HCT116 (cell line): Measurements from ENCODE around the gene ATP1B4. TPM values are rescaled to one million over a fixed set of nuclear protein-coding genes. Genes with fewer than 3 reads are reported as not detected.

Experiments used
- ATAC-seq: fragments of 200-7000 bp; cut with Tn5 transposase; 2 replicates; pipeline ENCODE4 v1.9.1; 2020; ENCODE audit warnings: mild to moderate bottlenecking, moderate library complexity
- BruUV-seq: library from RNA; stranded (reverse); fragments of 400-500 nt; replicated peaks from 2 replicates; lab custom pipeline; 2021; lab: Mats Ljungman, UMichigan
- CTCF ChIA-PET: fragments of 300-600 bp; sonication (Branson Sonifier 250); formaldehyde crosslinking; loops from one replicate; lab custom pipeline; 2021; ENCODE audit warnings: antibody characterized with exemption; lab: Charles Lee
- POLR2A ChIA-PET: fragments of 300-600, 350-600 bp; sonication (Branson Sonifier 250); formaldehyde crosslinking; loops from one replicate; lab custom pipeline; 2021; ENCODE audit warnings: antibody characterized with exemption; lab: Charles Lee
- RAD21 ChIA-PET, 2 experiments: fragments of 300-600 bp; sonication (Branson Sonifier 250); formaldehyde crosslinking; loops; one replicate each; lab custom pipeline; 2023; ENCODE audit warnings: low total read pairs in 2 of 2; ENCODE audit not compliant: uncharacterized antibody in 2 of 2, unreplicated experiment in 2 of 2, low non-redundant PET in 1 of 2; lab: Charles Lee
- DNase-seq: peaks from one replicate; pipeline ENCODE4 v3.0.0-alpha.2; 2010; ENCODE audit warnings: low read depth, low spot score
- H2AFZ ChIP-seq: fragments of 200-600 bp; shearing (Covaris generic), sonication (generic); 2 replicates; pipeline ENCODE4 v1.6.1; 2017; ENCODE audit warnings: low read depth, mixed run types, mixed read lengths, antibody characterized with exemption, low read length; ENCODE audit not compliant: poor library complexity, severe bottlenecking
- H3K27ac ChIP-seq: 2 replicates; pipeline ENCODE4 v1.5.1; 2012; ENCODE audit warnings: low read depth, low read length
- H3K27me3 ChIP-seq: fragments of 200-600 bp; sonication (generic); 2 replicates; pipeline ENCODE4 v1.6.1; 2016; ENCODE audit warnings: mixed run types, low read length, mixed read lengths; ENCODE audit not compliant: insufficient read depth
- H3K36me3 ChIP-seq, 2 experiments: fragments of 200-500 bp in 1 of 2; fragments of 200-600 bp in 1 of 2; sonication (Bioruptor generic) in 1 of 2; sonication (generic) in 1 of 2; 2 replicates each; pipeline versions ENCODE4 v1.5.1 to v1.6.1; 2014 to 2016; ENCODE audit warnings: low read length in 2 of 2, inconsistent platforms in 1 of 2, mixed read lengths in 1 of 2, mixed run types in 1 of 2; ENCODE audit not compliant: insufficient read depth in 2 of 2, control insufficient read depth in 1 of 2
- H3K4me1 ChIP-seq, 2 experiments: fragments of 200-600 bp in 1 of 2; sonication (generic) in 1 of 2; 2 replicates each; pipeline versions ENCODE4 v1.5.1 to v1.6.1; 2012 to 2017; ENCODE audit warnings: low read length in 2 of 2, inconsistent platforms in 1 of 2, mild to moderate bottlenecking in 1 of 2, mixed read lengths in 1 of 2, mixed run types in 1 of 2, moderate library complexity in 1 of 2; ENCODE audit not compliant: insufficient read depth in 2 of 2, control insufficient read depth in 1 of 2
- H3K4me2 ChIP-seq: fragments of 200-600 bp; sonication (generic); 2 replicates; pipeline ENCODE4 v1.6.1; 2017; ENCODE audit warnings: mixed run types, low read length, mixed read lengths
- H3K4me3 ChIP-seq, 2 experiments: fragments of 200-600 bp in 1 of 2; sonication (generic) in 1 of 2; replicated peaks in 1 of 2; 2 replicates each; pipeline ENCODE4 v1.5.1; 2011 to 2016; ENCODE audit warnings: low read length in 2 of 2, control low read depth in 1 of 2, low read depth in 1 of 2, mild to moderate bottlenecking in 1 of 2, mixed read lengths in 1 of 2, mixed run types in 1 of 2
- H3K79me2 ChIP-seq: fragments of 200-600 bp; sonication (generic); 2 replicates; pipeline ENCODE4 v1.6.1; 2017; ENCODE audit warnings: mild to moderate bottlenecking, mixed run types, low read length, moderate library complexity, mixed read lengths; ENCODE audit not compliant: insufficient read depth
- H3K9ac ChIP-seq: fragments of 200-600 bp; sonication (generic); 2 replicates; pipeline ENCODE4 v1.6.1; 2016; ENCODE audit warnings: low read length, mixed read lengths
- H3K9me2 ChIP-seq: fragments of 200-600 bp; sonication (generic), shearing (Covaris generic); 2 replicates; pipeline ENCODE4 v1.6.1; 2017; ENCODE audit warnings: mixed run types, mild to moderate bottlenecking, moderate library complexity; ENCODE audit not compliant: insufficient read depth
- H3K9me3 ChIP-seq, 2 experiments: fragments of 200-500 bp in 1 of 2; fragments of 200-600 bp in 1 of 2; sonication (Bioruptor generic) in 1 of 2; sonication (generic) in 1 of 2; 2 replicates each; pipeline ENCODE4 v1.6.1; 2014 to 2017; ENCODE audit warnings: low read length in 2 of 2, mixed read lengths in 2 of 2, inconsistent platforms in 1 of 2, low read depth in 1 of 2, mild to moderate bottlenecking in 1 of 2, mixed run types in 1 of 2, moderate library complexity in 1 of 2; ENCODE audit not compliant: control insufficient read depth in 1 of 2, insufficient read depth in 1 of 2
- H4K20me1 ChIP-seq: fragments of 200-600 bp; sonication (generic), shearing (Covaris generic); 2 replicates; pipeline ENCODE4 v1.6.1; 2017; ENCODE audit warnings: mixed run types, mild to moderate bottlenecking, moderate library complexity; ENCODE audit not compliant: insufficient read depth
- POLR2AphosphoS5 ChIP-seq: IDR thresholded peaks from 2 replicates; pipeline ENCODE4 v1.6.1; 2011; ENCODE audit warnings: mild to moderate bottlenecking, low read depth, low read length, moderate library complexity
- RAD21 ChIP-seq: IDR thresholded peaks from 2 replicates; pipeline ENCODE4 v1.6.1; 2012; ENCODE audit warnings: low read depth, mild to moderate bottlenecking
- SP1 ChIP-seq: IDR thresholded peaks from 2 replicates; pipeline ENCODE4 v1.6.1; 2012; ENCODE audit warnings: low read depth
- ZFX ChIP-seq: fragments of 450-650 bp; IDR thresholded peaks from 2 replicates; pipeline ENCODE4 v1.6.1; 2017
- ZNF274 ChIP-seq: fragments of 200-500 bp; sonication (Bioruptor generic); IDR thresholded peaks from 2 replicates; pipeline ENCODE4 v1.6.1; 2014; ENCODE audit warnings: mild to moderate bottlenecking, low read depth, low read length, inconsistent platforms
- intact Hi-C: fragments of 100-400 bp; cut with micrococcal nuclease; formaldehyde crosslinking; loops from 2 replicates; pipeline ENCODE4 v1.10.0; 2022
- total RNA-seq: library from RNA; stranded (reverse); gene quantifications from one replicate; pipeline ENCODE4 v1.2.1, GENCODE V29; 2021; ENCODE audit not compliant: unreplicated experiment
- TF ChIP-seq, protein P1 (sequence below), 3 experiments: fragments of 200-600 bp in 1 of 3; sonication (generic) in 1 of 3; IDR thresholded peaks in 2 of 3; conservative IDR thresholded peaks in 1 of 3; 2 replicates each; pipeline ENCODE4 v1.5.1; 2012 to 2017; ENCODE audit warnings: low read depth in 2 of 3, low read length in 2 of 3, antibody characterized with exemption in 1 of 3, borderline replicate concordance in 1 of 3, control low read depth in 1 of 3, mild to moderate bottlenecking in 1 of 3, mixed read lengths in 1 of 3, mixed run types in 1 of 3, moderate library complexity in 1 of 3; ENCODE audit not compliant: insufficient read depth in 1 of 3
- TF ChIP-seq, protein P2 (sequence below): IDR thresholded peaks from 2 replicates; pipeline ENCODE4 v1.6.1; 2012
- TF ChIP-seq, protein P3 (sequence below): IDR thresholded peaks from 2 replicates; pipeline ENCODE4 v1.6.1; 2012; ENCODE audit warnings: low read depth

Gene ATP1B4
- total RNA-seq, 1 experiment from 2014 or later, result not detected

DNA sequence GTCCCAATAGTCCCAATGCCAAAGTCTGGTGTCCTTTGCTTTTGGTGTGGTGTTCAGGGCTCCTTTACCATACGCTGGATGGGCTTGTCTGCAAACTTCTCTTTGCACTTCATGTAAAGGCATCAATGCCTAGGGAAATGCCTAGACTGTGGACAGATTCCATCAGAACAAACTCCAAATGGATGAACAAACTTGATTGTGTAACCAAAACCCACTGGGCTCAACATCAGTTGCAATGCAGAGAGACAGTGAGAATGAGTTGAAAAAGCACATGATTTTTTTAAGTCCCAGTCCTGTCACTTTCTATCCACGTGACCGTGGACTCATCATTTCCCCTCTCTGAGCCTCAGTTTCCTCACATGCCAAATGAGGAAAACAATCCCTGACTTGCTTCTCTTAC lies 4.9 kb downstream of the ATP1B4 start:
- Histone ChIP-seq H3K9me2 (no peaks in the 10 kb centered on the region), H3K4me3 (no peak overlapping the region), H3K79me2 (no peaks in the 10 kb centered on the region), H3K9me3 (no peaks in the 10 kb centered on the region), H4K20me1 (no peaks in the 10 kb centered on the region), H3K4me2 (no peak overlapping the region), H3K27me3 (no peaks in the 10 kb centered on the region), H3K9ac (no peak overlapping the region), H3K4me1 (no peaks in the 10 kb centered on the region), H3K27ac (no peak overlapping the region), H3K36me3 (no peaks in the 10 kb centered on the region), H2AFZ (no peak overlapping the region)
- TF ChIP-seq SP1 (no peak), POLR2AphosphoS5 (no peak), RAD21 (no peak), ZFX (no peak), ZNF274 (no peak)
- TF ChIP-seq, protein P1, sequence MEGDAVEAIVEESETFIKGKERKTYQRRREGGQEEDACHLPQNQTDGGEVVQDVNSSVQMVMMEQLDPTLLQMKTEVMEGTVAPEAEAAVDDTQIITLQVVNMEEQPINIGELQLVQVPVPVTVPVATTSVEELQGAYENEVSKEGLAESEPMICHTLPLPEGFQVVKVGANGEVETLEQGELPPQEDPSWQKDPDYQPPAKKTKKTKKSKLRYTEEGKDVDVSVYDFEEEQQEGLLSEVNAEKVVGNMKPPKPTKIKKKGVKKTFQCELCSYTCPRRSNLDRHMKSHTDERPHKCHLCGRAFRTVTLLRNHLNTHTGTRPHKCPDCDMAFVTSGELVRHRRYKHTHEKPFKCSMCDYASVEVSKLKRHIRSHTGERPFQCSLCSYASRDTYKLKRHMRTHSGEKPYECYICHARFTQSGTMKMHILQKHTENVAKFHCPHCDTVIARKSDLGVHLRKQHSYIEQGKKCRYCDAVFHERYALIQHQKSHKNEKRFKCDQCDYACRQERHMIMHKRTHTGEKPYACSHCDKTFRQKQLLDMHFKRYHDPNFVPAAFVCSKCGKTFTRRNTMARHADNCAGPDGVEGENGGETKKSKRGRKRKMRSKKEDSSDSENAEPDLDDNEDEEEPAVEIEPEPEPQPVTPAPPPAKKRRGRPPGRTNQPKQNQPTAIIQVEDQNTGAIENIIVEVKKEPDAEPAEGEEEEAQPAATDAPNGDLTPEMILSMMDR (IDR thresholded peaks at IDR 0.05 in 2 of 3, conservative IDR thresholded peaks at IDR 0.05 in 1 of 3; ENCODE audit: borderline replicate concordance in 1 of 3, insufficient read depth in 1 of 3, low read depth in 2 of 3, low read length in 2 of 3), result no peak
- TF ChIP-seq, protein P2, sequence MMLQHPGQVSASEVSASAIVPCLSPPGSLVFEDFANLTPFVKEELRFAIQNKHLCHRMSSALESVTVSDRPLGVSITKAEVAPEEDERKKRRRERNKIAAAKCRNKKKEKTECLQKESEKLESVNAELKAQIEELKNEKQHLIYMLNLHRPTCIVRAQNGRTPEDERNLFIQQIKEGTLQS, result no peak
- TF ChIP-seq, protein P3, sequence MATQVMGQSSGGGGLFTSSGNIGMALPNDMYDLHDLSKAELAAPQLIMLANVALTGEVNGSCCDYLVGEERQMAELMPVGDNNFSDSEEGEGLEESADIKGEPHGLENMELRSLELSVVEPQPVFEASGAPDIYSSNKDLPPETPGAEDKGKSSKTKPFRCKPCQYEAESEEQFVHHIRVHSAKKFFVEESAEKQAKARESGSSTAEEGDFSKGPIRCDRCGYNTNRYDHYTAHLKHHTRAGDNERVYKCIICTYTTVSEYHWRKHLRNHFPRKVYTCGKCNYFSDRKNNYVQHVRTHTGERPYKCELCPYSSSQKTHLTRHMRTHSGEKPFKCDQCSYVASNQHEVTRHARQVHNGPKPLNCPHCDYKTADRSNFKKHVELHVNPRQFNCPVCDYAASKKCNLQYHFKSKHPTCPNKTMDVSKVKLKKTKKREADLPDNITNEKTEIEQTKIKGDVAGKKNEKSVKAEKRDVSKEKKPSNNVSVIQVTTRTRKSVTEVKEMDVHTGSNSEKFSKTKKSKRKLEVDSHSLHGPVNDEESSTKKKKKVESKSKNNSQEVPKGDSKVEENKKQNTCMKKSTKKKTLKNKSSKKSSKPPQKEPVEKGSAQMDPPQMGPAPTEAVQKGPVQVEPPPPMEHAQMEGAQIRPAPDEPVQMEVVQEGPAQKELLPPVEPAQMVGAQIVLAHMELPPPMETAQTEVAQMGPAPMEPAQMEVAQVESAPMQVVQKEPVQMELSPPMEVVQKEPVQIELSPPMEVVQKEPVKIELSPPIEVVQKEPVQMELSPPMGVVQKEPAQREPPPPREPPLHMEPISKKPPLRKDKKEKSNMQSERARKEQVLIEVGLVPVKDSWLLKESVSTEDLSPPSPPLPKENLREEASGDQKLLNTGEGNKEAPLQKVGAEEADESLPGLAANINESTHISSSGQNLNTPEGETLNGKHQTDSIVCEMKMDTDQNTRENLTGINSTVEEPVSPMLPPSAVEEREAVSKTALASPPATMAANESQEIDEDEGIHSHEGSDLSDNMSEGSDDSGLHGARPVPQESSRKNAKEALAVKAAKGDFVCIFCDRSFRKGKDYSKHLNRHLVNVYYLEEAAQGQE, result no peak
- POLR2A ChIA-PET, result no interaction called here
- DNase-seq (no peak), ATAC-seq (no peak)
- intact Hi-C loops, result no loop called here
- no TSS peak for BruUV-seq
- CTCF ChIA-PET, result no interaction called here
- RAD21 ChIA-PET, result no interaction called here
